NT2/D1 (cell line): ENCODE measurements around the gene SGTA.

ENCODE experiments used
- YY1 ChIP-seq: IDR thresholded peaks from 2 replicates; pipeline ENCODE4 v1.6.1; 2011; ENCODE audit not compliant: insufficient read length, insufficient read depth
- ZNF274 ChIP-seq: IDR thresholded peaks from 2 replicates; pipeline ENCODE4 v1.6.1; 2011; ENCODE audit warnings: mild to moderate bottlenecking, low read depth, low read length

GRCh38 chr19:2811735-2812413 lies 28.8 kb upstream of the SGTA start:
- TF ChIP-seq ZNF274: no peak
- TF ChIP-seq YY1: no peak
